SK-N-SH (cell line): Measurements from ENCODE around the gene ZMYM1. TPM values are rescaled to one million over a fixed set of nuclear protein-coding genes. Genes with fewer than 3 reads are reported as not detected.
"Not testable (repeated sequence)": the region's sequence is repeated elsewhere in the genome, so short reads cannot be mapped to it uniquely, and the experiment has no call there.

Experiments used
- CTCF ChIA-PET: fragments of 300-600, 350-600 bp; formaldehyde crosslinking; extraction: SDS; loops from one replicate; lab custom pipeline; 2021; lab: Yijun Ruan, JAX
- POLR2A ChIA-PET: fragments of 350-600 bp; sonication (Branson Sonifier 250); formaldehyde crosslinking; extraction: SDS; loops from one replicate; lab custom pipeline; 2020; ENCODE audit warnings: antibody characterized with exemption, inconsistent platforms; lab: Yijun Ruan, JAX
- DNase-seq: peaks from one replicate; pipeline ENCODE4 v3.0.0; 2012
- H2AFZ ChIP-seq: fragments of 200-600 bp; sonication (generic); 2 replicates; pipeline ENCODE4 v1.8.1; 2016; ENCODE audit warnings: antibody characterized with exemption, mild to moderate bottlenecking, low read depth
- H3F3A ChIP-seq: fragments of 200-600 bp; sonication (generic); replicated peaks from 2 replicates; pipeline ENCODE3; 2016; ENCODE audit warnings: antibody characterized with exemption, mild to moderate bottlenecking; ENCODE audit not compliant: insufficient read depth
- H3K27ac ChIP-seq, 2 experiments: fragments of 200-500 bp in 1 of 2; fragments of 200-600 bp in 1 of 2; sonication (Bioruptor generic) in 1 of 2; sonication (generic), shearing (Covaris generic) in 1 of 2; 2 replicates each; pipeline versions ENCODE4 v1.5.1 to v1.6.1; 2014 to 2016; ENCODE audit warnings: low read depth in 2 of 2, inconsistent platforms in 1 of 2, low read length in 1 of 2, mild to moderate bottlenecking in 1 of 2, mixed read lengths in 1 of 2
- H3K27me3 ChIP-seq: fragments of 200-600 bp; sonication (generic), shearing (Covaris generic); 2 replicates; pipeline ENCODE4 v1.6.1; 2016; ENCODE audit warnings: mixed run types; ENCODE audit not compliant: insufficient read depth
- H3K36me3 ChIP-seq, 2 experiments: fragments of 200-500 bp in 1 of 2; fragments of 200-600 bp in 1 of 2; sonication (Bioruptor generic) in 1 of 2; sonication (generic) in 1 of 2; replicated peaks in 1 of 2; 2 replicates each; pipeline versions ENCODE3 to v1.5.1; 2014 to 2016; ENCODE audit warnings: low read length in 1 of 2, mild to moderate bottlenecking in 1 of 2; ENCODE audit not compliant: insufficient read depth in 2 of 2, control insufficient read depth in 1 of 2
- H3K4me1 ChIP-seq, 2 experiments: fragments of 200-500 bp in 1 of 2; fragments of 200-600 bp in 1 of 2; sonication (Bioruptor generic) in 1 of 2; sonication (generic), shearing (Covaris generic) in 1 of 2; 2 replicates each; pipeline versions ENCODE4 v1.5.1 to v1.6.1; 2014 to 2016; ENCODE audit warnings: low read depth in 1 of 2, low read length in 1 of 2, mixed run types in 1 of 2; ENCODE audit not compliant: insufficient read depth in 2 of 2, control insufficient read depth in 1 of 2
- H3K4me2 ChIP-seq: fragments of 200-600 bp; sonication (generic), shearing (Covaris generic); 2 replicates; pipeline ENCODE4 v1.6.1; 2017; ENCODE audit warnings: mixed run types
- H3K4me3 ChIP-seq, 2 experiments: fragments of 200-500 bp in 1 of 2; fragments of 200-600 bp in 1 of 2; sonication (Bioruptor generic) in 1 of 2; sonication (generic), shearing (Covaris generic) in 1 of 2; 2 replicates each; pipeline versions ENCODE4 v1.5.1 to v1.8.1; 2014 to 2016; ENCODE audit warnings: low read depth in 2 of 2, inconsistent platforms in 1 of 2, low read length in 1 of 2, mild to moderate bottlenecking in 1 of 2, mixed read lengths in 1 of 2, moderate library complexity in 1 of 2
- H3K79me2 ChIP-seq: fragments of 200-600 bp; sonication (generic); 2 replicates; pipeline ENCODE4 v1.8.1; 2017; ENCODE audit warnings: mild to moderate bottlenecking; ENCODE audit not compliant: insufficient read depth
- H3K9ac ChIP-seq: fragments of 200-600 bp; sonication (generic); 2 replicates; pipeline ENCODE4 v1.6.1; 2017; ENCODE audit warnings: mixed run types
- H3K9me2 ChIP-seq: fragments of 200-600 bp; sonication (generic); 2 replicates; pipeline ENCODE4 v1.6.1; 2017; ENCODE audit warnings: mixed run types
- H3K9me3 ChIP-seq: fragments of 200-600 bp; sonication (generic); 2 replicates; pipeline ENCODE4 v1.6.1; 2017; ENCODE audit warnings: mixed run types, mild to moderate bottlenecking, moderate library complexity
- H4K20me1 ChIP-seq: fragments of 200-600 bp; sonication (generic); 2 replicates; pipeline ENCODE4 v1.6.1; 2017; ENCODE audit warnings: mild to moderate bottlenecking, mixed run types; ENCODE audit not compliant: insufficient read depth
- CTCF ChIP-seq: fragments of 200-600 bp; sonication (generic); IDR thresholded peaks from 2 replicates; pipeline ENCODE4 v1.6.1; 2017; ENCODE audit warnings: antibody characterized with exemption, mild to moderate bottlenecking, moderate library complexity
- ELF1 ChIP-seq: IDR thresholded peaks from 2 replicates; pipeline ENCODE4 v1.4.0; 2012
- EZH2phosphoT487 ChIP-seq: fragments of 200-600 bp; sonication (generic); IDR thresholded peaks from 2 replicates; pipeline ENCODE4 v1.6.1; 2017; ENCODE audit warnings: low read depth, mixed run types, mild to moderate bottlenecking, antibody characterized with exemption, moderate library complexity, borderline replicate concordance
- FOSL2 ChIP-seq: IDR thresholded peaks from 2 replicates; pipeline ENCODE4 v1.4.0; 2012; ENCODE audit warnings: low read depth, mild to moderate bottlenecking, moderate library complexity, borderline replicate concordance
- FOXJ3 ChIP-seq: sonication (generic); formaldehyde crosslinking; IDR thresholded peaks from 2 replicates; pipeline ENCODE4 v1.5.1; 2020; ENCODE audit warnings: mild to moderate bottlenecking, missing genetic modification reagents
- GABPA ChIP-seq: IDR thresholded peaks from 2 replicates; pipeline ENCODE4 v1.4.0; 2012; ENCODE audit warnings: low read depth, mild to moderate bottlenecking
- NRF1 ChIP-seq: IDR thresholded peaks from 2 replicates; pipeline ENCODE4 v1.6.1; 2012; ENCODE audit warnings: low read depth, mild to moderate bottlenecking, low read length
- POLR2AphosphoS5 ChIP-seq: IDR thresholded peaks from 2 replicates; pipeline ENCODE4 v1.6.1; 2012; ENCODE audit warnings: low read depth, low read length
- RAD21 ChIP-seq: IDR thresholded peaks from 2 replicates; pipeline ENCODE4 v1.6.1; 2012; ENCODE audit warnings: mild to moderate bottlenecking, low read length
- RXRA ChIP-seq: IDR thresholded peaks from 2 replicates; pipeline ENCODE4 v1.4.0; 2012; ENCODE audit warnings: low read depth, mild to moderate bottlenecking, borderline replicate concordance
- TAF1 ChIP-seq: IDR thresholded peaks from 2 replicates; pipeline ENCODE4 v1.6.1; 2012; ENCODE audit warnings: low read depth, mild to moderate bottlenecking, low read length, moderate library complexity, borderline replicate concordance
- WGBS: methylation state at CpG from one replicate; pipeline ENCODE4 v1.1.6; 2017; ENCODE audit warnings: low lambda C conversion rate; 5-methylcytosine and 5-hydroxymethylcytosine counted together
- polyA plus RNA-seq, 3 experiments: library from polyadenylated mRNA; depleted of rRNA; stranded (reverse); fragments of >200 nt; gene quantifications; 2 replicates each; pipeline ENCODE4 v1.2.3, GENCODE V29; 2012
- TF ChIP-seq, protein P1 (sequence below): fragments of 150-350 bp; IDR thresholded peaks from 2 replicates; pipeline ENCODE4 v1.6.1; 2016; ENCODE audit warnings: mild to moderate bottlenecking, low read depth, low read length
- TF ChIP-seq, protein P2 (sequence below): IDR thresholded peaks from 2 replicates; pipeline ENCODE4 v1.4.0; 2012; ENCODE audit warnings: low read depth, borderline replicate concordance

ZMYM1 gene
- polyA plus RNA-seq, 1 of the 3 experiments (the other 2 are of a cell fraction) = 4.1 TPM

DNA sequence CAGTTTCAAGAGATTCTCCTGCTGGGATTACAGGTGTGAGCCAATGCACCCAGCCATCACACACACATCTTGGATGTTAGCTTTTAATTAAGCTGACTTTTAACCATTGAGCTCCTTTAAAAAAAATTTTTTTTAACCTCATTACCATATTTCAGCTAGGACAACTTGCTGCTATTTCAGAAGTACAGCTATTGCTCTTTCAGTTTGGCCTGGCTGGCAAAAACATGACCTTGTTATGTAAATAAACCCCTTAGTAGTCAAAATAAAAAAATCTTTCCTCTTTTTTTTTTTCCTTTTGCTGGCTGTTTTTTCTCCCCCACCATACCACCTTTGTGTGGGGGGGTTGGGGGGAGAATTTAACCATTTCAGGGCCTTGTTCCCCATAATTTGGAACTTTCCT is 49.9 kb downstream of the ZMYM1 start:
- Histone ChIP-seq H3K4me1 (no peaks in the 10 kb centered on the region), H3K4me3 (no peak overlapping the region), H3K9ac (no peak overlapping the region), H3K36me3 (no peaks in the 10 kb centered on the region), H3K27ac (no peak overlapping the region), H2AFZ (no peak overlapping the region), H3K27me3 (no peaks in the 10 kb centered on the region), H3K9me3 (no peaks in the 10 kb centered on the region), H3F3A (no peaks in the 10 kb centered on the region), H4K20me1 (no peaks in the 10 kb centered on the region), H3K9me2 (no peaks in the 10 kb centered on the region), H3K4me2 (no peak overlapping the region), H3K79me2 (no peaks in the 10 kb centered on the region)
- ChIA-PET CTCF (interaction anchor here (0.7 to 0.9 kb wide), 2 partner anchors 11 to 76 kb away, joined by 3 to 4 read pairs; no protein-coding TSS in a partner anchor), POLR2A (no interaction called here)
- DNase-seq = no peak
- TF ChIP-seq FOSL2 (no peak), EZH2phosphoT487 (no peak)
- TF ChIP-seq, protein P1, sequence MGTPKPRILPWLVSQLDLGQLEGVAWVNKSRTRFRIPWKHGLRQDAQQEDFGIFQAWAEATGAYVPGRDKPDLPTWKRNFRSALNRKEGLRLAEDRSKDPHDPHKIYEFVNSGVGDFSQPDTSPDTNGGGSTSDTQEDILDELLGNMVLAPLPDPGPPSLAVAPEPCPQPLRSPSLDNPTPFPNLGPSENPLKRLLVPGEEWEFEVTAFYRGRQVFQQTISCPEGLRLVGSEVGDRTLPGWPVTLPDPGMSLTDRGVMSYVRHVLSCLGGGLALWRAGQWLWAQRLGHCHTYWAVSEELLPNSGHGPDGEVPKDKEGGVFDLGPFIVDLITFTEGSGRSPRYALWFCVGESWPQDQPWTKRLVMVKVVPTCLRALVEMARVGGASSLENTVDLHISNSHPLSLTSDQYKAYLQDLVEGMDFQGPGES = no peak

DNA sequence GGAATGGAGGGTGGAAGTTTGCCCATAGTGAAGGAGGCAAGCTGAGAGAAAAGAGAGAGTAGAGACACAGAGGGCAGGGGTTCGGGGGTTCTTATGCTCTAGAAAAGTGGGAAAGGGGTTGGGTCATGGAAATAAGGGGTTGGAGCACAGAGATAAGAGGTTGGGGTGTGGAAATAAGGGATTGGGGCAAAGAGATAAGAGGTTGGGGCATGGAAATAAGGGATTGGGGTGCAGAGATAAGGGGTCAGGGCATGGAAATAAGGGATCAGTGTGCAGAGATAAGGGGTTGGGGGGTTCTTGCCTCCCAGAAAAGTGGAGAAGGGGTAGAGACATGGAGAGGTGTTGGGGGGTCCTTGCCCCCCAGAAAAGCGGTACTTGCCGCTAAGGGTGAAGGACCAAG is 57.6 kb downstream of the ZMYM1 start:
- Histone ChIP-seq H3K9ac (no peak overlapping the region), H3K27ac (no peak overlapping the region), H4K20me1 (no peaks in the 10 kb centered on the region), H3K4me2 (no peak overlapping the region), H3K9me3 (no peaks in the 10 kb centered on the region), H3F3A (no peaks in the 10 kb centered on the region), H3K9me2 (no peaks in the 10 kb centered on the region), H2AFZ (no peak overlapping the region), H3K79me2 (no peaks in the 10 kb centered on the region), H3K4me1 (no peaks in the 10 kb centered on the region), H3K27me3 (no peaks in the 10 kb centered on the region), H3K4me3 (no peak overlapping the region), H3K36me3 (no peaks in the 10 kb centered on the region)
- TF ChIP-seq, protein P1 = no peak
- TF ChIP-seq POLR2AphosphoS5 (no peak), ELF1 (no peak), TAF1 (no peak), RAD21 (no peak), CTCF (no peak), FOXJ3 (CRISPR knock-in tag) (no peak), GABPA (no peak), NRF1 (no peak), RXRA (no peak)
- TF ChIP-seq, protein P2, sequence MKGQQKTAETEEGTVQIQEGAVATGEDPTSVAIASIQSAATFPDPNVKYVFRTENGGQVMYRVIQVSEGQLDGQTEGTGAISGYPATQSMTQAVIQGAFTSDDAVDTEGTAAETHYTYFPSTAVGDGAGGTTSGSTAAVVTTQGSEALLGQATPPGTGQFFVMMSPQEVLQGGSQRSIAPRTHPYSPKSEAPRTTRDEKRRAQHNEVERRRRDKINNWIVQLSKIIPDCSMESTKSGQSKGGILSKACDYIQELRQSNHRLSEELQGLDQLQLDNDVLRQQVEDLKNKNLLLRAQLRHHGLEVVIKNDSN = no peak
- WGBS = 72% methylated on average over 3 of the region's 3 CpGs
- ChIA-PET POLR2A (no interaction called here), CTCF (no interaction called here)
- DNase-seq = no peak

DNA sequence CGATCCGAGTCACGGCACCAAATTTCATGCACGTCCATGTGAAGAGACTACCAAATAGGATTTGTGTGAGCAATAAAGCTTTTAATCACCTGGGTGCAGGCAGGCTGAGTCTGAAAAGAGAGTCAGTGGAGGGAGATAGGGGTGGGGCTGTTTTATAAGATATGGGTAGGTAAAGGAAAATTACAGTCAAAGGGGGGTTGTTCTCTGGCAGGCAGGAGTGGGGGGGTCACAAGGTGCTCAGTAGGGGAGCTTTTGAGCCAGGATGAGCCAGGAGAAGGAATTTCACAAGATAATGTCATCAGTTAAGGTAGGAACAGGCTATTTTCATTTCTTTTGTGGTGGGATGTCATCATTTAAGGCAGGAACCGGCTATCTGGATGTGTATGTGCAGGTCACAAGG is 58.4 kb downstream of the ZMYM1 start:
- H3K4me2 ChIP-seq, POLR2A ChIA-PET, H3F3A ChIP-seq, H3K4me1 ChIP-seq, H3K9me2 ChIP-seq, H3K27me3 ChIP-seq, CTCF ChIA-PET, H4K20me1 ChIP-seq, H3K4me3 ChIP-seq, H3K9ac ChIP-seq, DNase-seq, H3K36me3 ChIP-seq, H3K27ac ChIP-seq, H3K79me2 ChIP-seq, H3K9me3 ChIP-seq, H2AFZ ChIP-seq: not testable (repeated sequence)
- 78% methylated on average over 5 of the region's 5 CpGs for WGBS

- POLR2A ChIA-PET, H3K9ac ChIP-seq, H3K27me3 ChIP-seq, H3K27ac ChIP-seq, H3K9me3 ChIP-seq, H3K36me3 ChIP-seq, H3K4me3 ChIP-seq, H3F3A ChIP-seq, H4K20me1 ChIP-seq, CTCF ChIA-PET, H2AFZ ChIP-seq, H3K4me1 ChIP-seq, H3K79me2 ChIP-seq, H3K9me2 ChIP-seq, DNase-seq, H3K4me2 ChIP-seq: not testable (repeated sequence)
These were observed 63.1 kb downstream of the ZMYM1 start for GRCh38 chr1:35142294-35142693.
